Measurements from ENCODE around the gene TRIM31. TPM values are rescaled to one million over a fixed set of nuclear protein-coding genes. Genes with fewer than 3 reads are reported as not detected.

TRIM31 gene
- total and polyA plus RNA-seq, 4 donors = 0.16 to 1.3 (median 0.48) TPM

- TF ChIP-seq REST (IDR thresholded peaks at IDR 0.05) (no peak), RXRA (IDR thresholded peaks at IDR 0.05) (no peak)
These were observed 12.7 kb downstream of the TRIM31 start (continued) for GRCh38 chr6:30100154-30100553.

GRCh38 chr6:30097902-30098768, 14.8 kb downstream of the TRIM31 start:
- TF ChIP-seq RAD21 (IDR thresholded peaks at IDR 0.05) (no peak), NR2F2 (IDR thresholded peaks at IDR 0.05) (no peak)
- no peak for DNase-seq (ENCODE audit: low spot score)
- H3K36me3 ChIP-seq (ENCODE audit: control insufficient read depth in 4 of 4, insufficient read depth in 3 of 4, low read depth in 1 of 4, low read length in 3 of 4) = no peaks in the 10 kb centered on the region
- 67% methylated on average over 4 of the region's 4 CpGs for WGBS
- H3K4me1 ChIP-seq (ENCODE audit: control insufficient read depth in 4 of 4, insufficient read depth in 4 of 4, low read length in 3 of 4) = peaks cover 8 to 29% (median 22%) of the 10 kb centered on the region in 4 donors
- no peak overlapping the region for H3K4me3 ChIP-seq (ENCODE audit: low read depth in 1 of 3, low read length in 3 of 3)
- peaks cover 0 to 7% (median 4%) of the 10 kb centered on the region in 4 donors for H3K27me3 ChIP-seq (ENCODE audit: control insufficient read depth in 4 of 4, insufficient read depth in 4 of 4, low read length in 3 of 4)
- no peak overlapping the region for H3K9ac ChIP-seq (ENCODE audit: low read depth in 1 of 2, low read length in 2 of 2)
- no peak overlapping the region for H3K27ac ChIP-seq (ENCODE audit: low read depth in 1 of 2, low read length in 2 of 2)
- no peaks in the 10 kb centered on the region for H3K9me3 ChIP-seq (ENCODE audit: control insufficient read depth in 4 of 4, low read length in 3 of 4)

GRCh38 chr6:30096829-30097228, 16.1 kb downstream of the TRIM31 start:
- peaks cover 5 to 12% (median 6%) of the 10 kb centered on the region in 4 donors for H3K27me3 ChIP-seq (ENCODE audit: control insufficient read depth in 4 of 4, insufficient read depth in 4 of 4, low read length in 3 of 4)
- TF ChIP-seq FOXA2 (IDR thresholded peaks at IDR 0.05) = no peak
- no peak for TF ChIP-seq FOXA1 (IDR thresholded peaks at IDR 0.05)
- no peak for TF ChIP-seq YY1 (IDR thresholded peaks at IDR 0.05)
- no peak for TF ChIP-seq EGR1 (IDR thresholded peaks at IDR 0.05; ENCODE audit: low read depth in 2 of 2)
- TF ChIP-seq REST (IDR thresholded peaks at IDR 0.05) = no peak
- TF ChIP-seq, protein P1, sequence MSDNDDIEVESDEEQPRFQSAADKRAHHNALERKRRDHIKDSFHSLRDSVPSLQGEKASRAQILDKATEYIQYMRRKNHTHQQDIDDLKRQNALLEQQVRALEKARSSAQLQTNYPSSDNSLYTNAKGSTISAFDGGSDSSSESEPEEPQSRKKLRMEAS (IDR thresholded peaks at IDR 0.05) = no peak
- no peak for TF ChIP-seq SP1 (IDR thresholded peaks at IDR 0.05)
- TF ChIP-seq NR2F2 (IDR thresholded peaks at IDR 0.05) = no peak
- no peak for TF ChIP-seq HNF4A (conservative IDR thresholded peaks at IDR 0.05)
- no peak for TF ChIP-seq RAD21 (IDR thresholded peaks at IDR 0.05)
- TF ChIP-seq, protein P2, sequence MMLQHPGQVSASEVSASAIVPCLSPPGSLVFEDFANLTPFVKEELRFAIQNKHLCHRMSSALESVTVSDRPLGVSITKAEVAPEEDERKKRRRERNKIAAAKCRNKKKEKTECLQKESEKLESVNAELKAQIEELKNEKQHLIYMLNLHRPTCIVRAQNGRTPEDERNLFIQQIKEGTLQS (IDR thresholded peaks at IDR 0.05) = no peak
- WGBS = 44% methylated on average over 1 of the region's 1 CpG

More at GRCh38 chr6:30096829-30097228, 16.1 kb downstream of the TRIM31 start:
- H3K27ac ChIP-seq (ENCODE audit: low read depth in 1 of 2, low read length in 2 of 2) = no peak overlapping the region
- H3K4me3 ChIP-seq (ENCODE audit: low read depth in 1 of 3, low read length in 3 of 3) = no peak overlapping the region
- DNase-seq (ENCODE audit: low spot score) = no peak
- H3K9me3 ChIP-seq (ENCODE audit: control insufficient read depth in 4 of 4, low read length in 3 of 4) = no peaks in the 10 kb centered on the region
- peaks cover 8 to 18% (median 14%) of the 10 kb centered on the region in 4 donors for H3K4me1 ChIP-seq (ENCODE audit: control insufficient read depth in 4 of 4, insufficient read depth in 4 of 4, low read length in 3 of 4)
- no peaks in the 10 kb centered on the region for H3K36me3 ChIP-seq (ENCODE audit: control insufficient read depth in 4 of 4, insufficient read depth in 3 of 4, low read depth in 1 of 4, low read length in 3 of 4)
- H3K9ac ChIP-seq (ENCODE audit: low read depth in 1 of 2, low read length in 2 of 2) = no peak overlapping the region
